Measurements from ENCODE around the gene PSMD12. TPM values are rescaled to one million over a fixed set of nuclear protein-coding genes. Genes with fewer than 3 reads are reported as not detected.
A peak's percentile ranks its signal among the peaks of the same experiment; 100 is the strongest.
"Not testable (repeated sequence)": the region's sequence is repeated elsewhere in the genome, so short reads cannot be mapped to it uniquely, and the experiment has no call there.

The PSMD12 gene
- total RNA-seq, 1 experiment from 2014 or later, result 60.0 TPM

- Histone ChIP-seq H3K4me3 (ENCODE audit: low read length) (no peak overlapping the region), H4K20me1 (ENCODE audit: low read length) (no peaks in the 10 kb centered on the region), H3K9me2 (replicated peaks; ENCODE audit: low read length) (no peaks in the 10 kb centered on the region), H2AFZ (ENCODE audit: low read length) (no peak overlapping the region), H3K4me1 (ENCODE audit: insufficient read depth, low read length) (peaks cover 22% of the 10 kb centered on the region), H3K4me2 (ENCODE audit: low read length) (peak overlapping the region; percentile 47), H3K27me3 (ENCODE audit: low read length) (no peaks in the 10 kb centered on the region), H3K79me2 (ENCODE audit: low read length) (peaks cover 15% of the 10 kb centered on the region), H3K9ac (ENCODE audit: low read length) (peak overlapping the region; percentile 75), H3K36me3 (ENCODE audit: low read depth, low read length) (no peaks in the 10 kb centered on the region), H3K27ac (ENCODE audit: low read length) (peak overlapping the region; percentile 93), H3K9me3 (ENCODE audit: low read length) (no peaks in the 10 kb centered on the region), H3F3A (ENCODE audit: low read length, unreplicated experiment) (peaks cover 10% of the 10 kb centered on the region)
- DNase-seq (no peak), ATAC-seq (no peak; the same call in 1 of the 2 replicates)
- BruUV-seq (replicated peaks), result TSS peak; percentile 60
- TF ChIP-seq, protein P1, sequence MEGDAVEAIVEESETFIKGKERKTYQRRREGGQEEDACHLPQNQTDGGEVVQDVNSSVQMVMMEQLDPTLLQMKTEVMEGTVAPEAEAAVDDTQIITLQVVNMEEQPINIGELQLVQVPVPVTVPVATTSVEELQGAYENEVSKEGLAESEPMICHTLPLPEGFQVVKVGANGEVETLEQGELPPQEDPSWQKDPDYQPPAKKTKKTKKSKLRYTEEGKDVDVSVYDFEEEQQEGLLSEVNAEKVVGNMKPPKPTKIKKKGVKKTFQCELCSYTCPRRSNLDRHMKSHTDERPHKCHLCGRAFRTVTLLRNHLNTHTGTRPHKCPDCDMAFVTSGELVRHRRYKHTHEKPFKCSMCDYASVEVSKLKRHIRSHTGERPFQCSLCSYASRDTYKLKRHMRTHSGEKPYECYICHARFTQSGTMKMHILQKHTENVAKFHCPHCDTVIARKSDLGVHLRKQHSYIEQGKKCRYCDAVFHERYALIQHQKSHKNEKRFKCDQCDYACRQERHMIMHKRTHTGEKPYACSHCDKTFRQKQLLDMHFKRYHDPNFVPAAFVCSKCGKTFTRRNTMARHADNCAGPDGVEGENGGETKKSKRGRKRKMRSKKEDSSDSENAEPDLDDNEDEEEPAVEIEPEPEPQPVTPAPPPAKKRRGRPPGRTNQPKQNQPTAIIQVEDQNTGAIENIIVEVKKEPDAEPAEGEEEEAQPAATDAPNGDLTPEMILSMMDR (conservative IDR thresholded peaks at IDR 0.05; ENCODE audit: low read depth, low read length), result no peak
- TF ChIP-seq EZH2 (IDR thresholded peaks at IDR 0.05; ENCODE audit: low read length, unreplicated experiment) (no peak), EZH2phosphoT487 (IDR thresholded peaks at IDR 0.05; ENCODE audit: borderline replicate concordance, low read length) (no peak)
- intact Hi-C loops (cut with micrococcal nuclease), result loop anchor here (1.0 kb wide), 3 partner anchors 32 to 85 kb away; no protein-coding TSS in a partner anchor
- ChIA-PET POLR2A (ENCODE audit: unreplicated experiment) (interaction anchor here (0.6 kb wide), 2 partner anchors 10 to 86 kb away, joined by 3 to 5 read pairs; no protein-coding TSS in a partner anchor), CTCF (interaction anchor here (0.6 to 1.5 kb wide), 3 partner anchors 11 to 86 kb away, joined by 3 to 8 read pairs (median 3); no protein-coding TSS in a partner anchor)
These were observed 23.7 kb upstream of the PSMD12 start for GRCh38 chr17:67390006-67390645.

GRCh38 chr17:67388986-67389385 lies 22.6 kb upstream of the PSMD12 start:
- TF ChIP-seq, protein P1 (conservative IDR thresholded peaks at IDR 0.05; ENCODE audit: low read depth, low read length), result no peak
- Histone ChIP-seq H3K27me3 (ENCODE audit: low read length) (no peaks in the 10 kb centered on the region), H3K9me3 (ENCODE audit: low read length) (no peaks in the 10 kb centered on the region), H3K36me3 (ENCODE audit: low read depth, low read length) (no peaks in the 10 kb centered on the region), H3F3A (ENCODE audit: low read length, unreplicated experiment) (peaks cover 10% of the 10 kb centered on the region), H2AFZ (ENCODE audit: low read length) (no peak overlapping the region), H3K27ac (ENCODE audit: low read length) (peak overlapping the region; percentile 93), H3K79me2 (ENCODE audit: low read length) (peaks cover 15% of the 10 kb centered on the region), H4K20me1 (ENCODE audit: low read length) (no peaks in the 10 kb centered on the region), H3K4me1 (ENCODE audit: insufficient read depth, low read length) (peaks cover 22% of the 10 kb centered on the region), H3K4me3 (ENCODE audit: low read length) (no peak overlapping the region), H3K9me2 (replicated peaks; ENCODE audit: low read length) (no peaks in the 10 kb centered on the region), H3K4me2 (ENCODE audit: low read length) (no peak overlapping the region), H3K9ac (ENCODE audit: low read length) (peak overlapping the region; percentile 75; the same call in 1 of the 2 replicates)
- intact Hi-C loops (cut with micrococcal nuclease), result no loop called here
- DNase-seq (no peak), ATAC-seq (no peak)
- BruUV-seq (replicated peaks), result no TSS peak
- POLR2A ChIA-PET (ENCODE audit: unreplicated experiment), result no interaction called here
- CTCF ChIA-PET, result interaction anchor here (0.6 kb wide), 1 partner anchor 178 kb away, joined by 4 read pairs; no protein-coding TSS in a partner anchor

GRCh38 chr17:67388536-67388935 lies 22.2 kb upstream of the PSMD12 start:
- DNase-seq; H3K9me3 ChIP-seq (ENCODE audit: low read length); H3K4me3 ChIP-seq (ENCODE audit: low read length); POLR2A ChIA-PET (ENCODE audit: unreplicated experiment); ATAC-seq; H3K4me2 ChIP-seq (ENCODE audit: low read length); H3K27me3 ChIP-seq (ENCODE audit: low read length); BruUV-seq (replicated peaks); H3K9me2 ChIP-seq (replicated peaks; ENCODE audit: low read length); H4K20me1 ChIP-seq (ENCODE audit: low read length); H3K27ac ChIP-seq (ENCODE audit: low read length); intact Hi-C loops (cut with micrococcal nuclease); H3K36me3 ChIP-seq (ENCODE audit: low read depth, low read length); H2AFZ ChIP-seq (ENCODE audit: low read length); CTCF ChIA-PET; H3F3A ChIP-seq (ENCODE audit: low read length, unreplicated experiment): not testable (repeated sequence)
- peaks cover 22% of the 10 kb centered on the region for H3K4me1 ChIP-seq (ENCODE audit: insufficient read depth, low read length)
- H3K79me2 ChIP-seq (ENCODE audit: low read length), result peaks cover 15% of the 10 kb centered on the region
- peak overlapping the region; percentile 75; the same call in 1 of the 2 replicates for H3K9ac ChIP-seq (ENCODE audit: low read length)

Measured in PC-3 (cell line).